Neural progenitor cell (in vitro differentiated cells): Measurements from ENCODE around the gene RASGRP3.

ENCODE experiments used
- EZH2 ChIP-seq: fragments of 200-600 bp; sonication (generic); IDR thresholded peaks from 2 replicates; pipeline ENCODE4 v1.6.1; 2017; ENCODE audit warnings: antibody characterized with exemption, mild to moderate bottlenecking, moderate library complexity
- TF ChIP-seq, protein P1 (sequence below): fragments of 200-600 bp; sonication (generic); IDR thresholded peaks from 2 replicates; pipeline ENCODE4 v1.5.1; 2017; ENCODE audit warnings: antibody characterized with exemption, mild to moderate bottlenecking

DNA sequence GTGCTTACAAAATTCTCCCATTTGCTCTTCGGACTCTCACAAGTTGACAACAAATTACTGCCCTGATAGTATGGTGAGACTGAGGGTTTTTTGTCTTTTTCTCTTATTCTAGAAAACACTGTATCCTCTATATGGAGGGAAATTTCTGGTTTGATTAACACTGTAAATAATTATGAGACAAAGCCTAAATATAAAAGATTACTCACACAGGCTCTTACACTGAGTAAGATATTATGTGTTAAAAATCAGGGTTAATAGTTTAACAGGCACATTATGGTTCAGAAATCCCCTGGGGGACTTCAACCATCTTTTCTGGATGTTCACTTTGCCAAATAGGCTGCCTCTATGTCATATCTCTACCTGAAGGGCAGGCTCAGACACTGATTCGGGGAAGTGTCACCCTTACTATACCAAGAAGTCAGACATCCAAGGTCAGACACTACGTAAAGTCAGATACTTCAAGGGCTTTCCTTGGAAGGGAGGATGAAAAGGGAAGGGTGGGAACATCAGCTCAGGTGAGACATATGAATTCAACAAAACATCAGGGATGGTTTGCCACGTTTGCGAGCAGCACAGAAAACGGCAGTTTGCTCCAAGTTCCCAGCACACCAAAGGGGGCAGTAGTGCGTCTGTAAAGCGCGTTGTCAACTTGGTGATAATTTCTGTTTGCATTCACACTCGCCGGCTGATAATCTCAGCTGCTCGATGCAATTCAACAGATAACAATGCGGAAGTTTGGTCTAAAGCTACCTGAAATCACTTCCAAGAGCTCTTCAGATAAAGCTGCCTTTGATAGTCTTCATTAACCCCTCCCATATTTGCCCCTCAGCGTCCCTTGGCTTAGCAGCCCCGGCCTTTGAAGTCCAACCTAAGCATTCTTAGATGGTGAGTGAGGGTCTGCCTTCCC lies 972 bp upstream of the RASGRP3 start:
- TF ChIP-seq EZH2: no peak
- TF ChIP-seq, protein P1, sequence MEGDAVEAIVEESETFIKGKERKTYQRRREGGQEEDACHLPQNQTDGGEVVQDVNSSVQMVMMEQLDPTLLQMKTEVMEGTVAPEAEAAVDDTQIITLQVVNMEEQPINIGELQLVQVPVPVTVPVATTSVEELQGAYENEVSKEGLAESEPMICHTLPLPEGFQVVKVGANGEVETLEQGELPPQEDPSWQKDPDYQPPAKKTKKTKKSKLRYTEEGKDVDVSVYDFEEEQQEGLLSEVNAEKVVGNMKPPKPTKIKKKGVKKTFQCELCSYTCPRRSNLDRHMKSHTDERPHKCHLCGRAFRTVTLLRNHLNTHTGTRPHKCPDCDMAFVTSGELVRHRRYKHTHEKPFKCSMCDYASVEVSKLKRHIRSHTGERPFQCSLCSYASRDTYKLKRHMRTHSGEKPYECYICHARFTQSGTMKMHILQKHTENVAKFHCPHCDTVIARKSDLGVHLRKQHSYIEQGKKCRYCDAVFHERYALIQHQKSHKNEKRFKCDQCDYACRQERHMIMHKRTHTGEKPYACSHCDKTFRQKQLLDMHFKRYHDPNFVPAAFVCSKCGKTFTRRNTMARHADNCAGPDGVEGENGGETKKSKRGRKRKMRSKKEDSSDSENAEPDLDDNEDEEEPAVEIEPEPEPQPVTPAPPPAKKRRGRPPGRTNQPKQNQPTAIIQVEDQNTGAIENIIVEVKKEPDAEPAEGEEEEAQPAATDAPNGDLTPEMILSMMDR: peak; percentile 76
